GM12801 (cell line): Measurements from ENCODE around the gene SPATA6.

Experiments
- CTCF ChIP-seq: IDR thresholded peaks from one replicate; pipeline ENCODE4 v1.5.1; 2011; ENCODE audit warnings: control low read depth; ENCODE audit not compliant: insufficient read length; ENCODE audit errors: extremely low read depth

SPATA6 gene

DNA sequence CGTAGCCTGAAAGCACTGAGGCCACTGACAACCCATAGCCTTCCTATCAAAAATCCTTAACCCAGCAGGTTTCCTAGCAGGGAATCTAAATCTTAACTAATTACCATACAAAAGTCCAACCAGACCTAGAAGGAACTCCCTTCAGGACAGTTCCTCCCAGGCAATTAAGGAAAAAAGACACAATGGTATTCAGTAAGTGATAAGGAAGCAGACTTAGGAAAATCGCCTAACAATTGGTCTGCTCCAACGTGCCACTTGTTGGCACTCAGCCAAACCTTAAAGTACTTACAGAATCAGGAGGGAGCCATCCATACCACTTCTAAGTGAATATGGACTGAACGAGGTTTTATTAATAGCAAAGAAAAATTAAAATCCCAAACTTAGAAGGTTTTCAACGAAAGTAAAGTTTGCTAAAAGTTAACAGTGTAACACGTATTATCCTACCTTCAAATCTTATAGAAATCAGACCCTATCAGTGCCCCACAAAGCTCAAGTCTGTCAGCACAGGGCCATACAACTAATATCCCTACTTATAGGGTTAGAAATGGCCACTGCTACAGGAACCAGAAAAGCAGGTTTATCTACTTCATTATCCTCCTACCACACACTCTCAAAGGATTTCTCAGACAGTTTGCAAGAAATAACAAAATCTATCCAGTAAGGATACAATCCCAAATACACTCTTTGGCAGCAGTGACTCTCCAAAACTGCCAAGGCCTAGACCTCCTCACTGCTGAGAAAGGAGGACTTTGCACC is 29.0 kb downstream of the SPATA6 start:
- TF ChIP-seq CTCF = no peak

DNA sequence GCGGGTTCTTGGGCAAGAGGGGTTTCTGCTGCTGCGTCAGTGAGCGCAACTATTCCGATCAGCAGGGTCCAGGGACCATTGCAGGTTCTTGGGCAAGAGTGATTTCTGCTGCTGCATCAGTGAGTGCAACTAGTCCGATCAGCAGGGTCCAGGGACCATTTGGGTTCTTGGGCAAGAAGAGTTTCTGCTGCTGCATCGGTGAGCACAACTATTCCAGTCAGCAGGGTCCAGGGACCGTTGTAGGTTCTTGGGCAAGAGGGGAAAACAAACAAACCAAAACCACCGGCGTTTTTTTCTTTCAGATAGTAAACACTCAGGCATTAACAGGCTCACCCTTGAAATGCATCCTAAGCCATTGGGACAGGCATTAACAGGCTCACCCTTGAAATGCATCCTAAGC is 32.6 kb downstream of the SPATA6 start:
- TF ChIP-seq CTCF = no peak

DNA sequence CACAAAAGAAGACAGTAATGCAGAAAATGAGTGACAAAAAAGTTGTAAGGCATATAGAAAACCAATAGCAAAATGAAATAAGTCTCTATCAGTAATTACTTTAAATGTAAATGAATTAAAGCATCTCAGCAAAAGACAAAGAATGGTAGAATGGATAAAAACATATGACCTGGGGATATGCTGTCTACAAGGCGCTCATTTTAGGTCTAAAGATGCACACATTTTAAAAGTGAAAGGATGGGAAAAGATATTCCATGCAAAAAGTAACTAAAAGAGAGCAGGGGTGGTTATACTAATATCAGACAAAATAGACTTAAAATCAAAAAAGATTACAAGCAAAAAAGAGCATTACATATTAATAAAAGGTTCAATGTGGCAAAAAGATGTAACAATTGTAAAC is 41.2 kb downstream of the SPATA6 start:
- no peak for TF ChIP-seq CTCF

DNA sequence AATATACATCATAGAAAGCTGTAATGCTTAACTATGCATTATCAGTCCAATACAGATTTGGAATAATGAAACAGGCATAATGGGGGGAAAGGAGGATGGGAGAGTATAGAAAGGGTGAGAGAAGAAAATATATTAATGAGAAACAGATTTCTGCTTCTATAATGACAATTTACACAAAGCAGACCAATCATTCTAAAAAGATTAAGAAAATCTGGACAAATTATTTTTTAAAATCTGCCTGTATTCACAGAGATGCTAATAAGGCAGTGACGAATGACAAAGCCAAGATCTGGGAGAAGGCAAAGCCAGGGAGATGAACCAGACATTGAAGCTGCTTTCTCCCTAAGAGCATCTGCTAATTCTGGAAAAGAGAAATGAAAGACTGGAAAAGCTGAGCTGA is 50.0 kb downstream of the SPATA6 start:
- TF ChIP-seq CTCF = no peak

- TF ChIP-seq CTCF = no peak
These were observed 53.3 kb downstream of the SPATA6 start for GRCh38 chr1:48418742-48419141.

DNA sequence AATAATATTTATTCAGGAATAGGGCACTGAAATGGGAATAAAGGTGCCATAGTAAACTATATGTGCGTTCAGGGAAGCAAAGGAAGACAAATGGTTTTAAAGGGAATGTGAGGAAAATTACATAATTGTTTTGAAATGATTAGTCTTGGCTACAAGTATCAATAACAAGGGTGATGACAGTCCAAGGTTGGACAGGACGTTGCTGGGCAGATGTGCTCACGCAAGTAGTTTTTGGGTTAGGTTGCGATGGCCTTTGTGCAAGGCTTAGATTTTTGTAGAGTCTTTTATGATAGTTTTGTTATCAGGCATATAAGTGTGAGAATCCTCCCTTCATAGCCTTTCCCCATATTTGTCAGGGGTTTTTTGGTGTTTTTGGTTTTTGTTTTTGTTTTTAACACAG is 57.0 kb downstream of the SPATA6 start:
- TF ChIP-seq CTCF = no peak

GRCh38 chr1:48414264-48414663 is 57.7 kb downstream of the SPATA6 start:
- TF ChIP-seq CTCF = no peak
